ENCODE data around the gene URAD.

The URAD gene

GRCh38 chr13:27928805-27929753 lies 59.4 kb downstream of the URAD start:
- no peak for DNase-seq (ENCODE audit: low read depth)
- H3K4me3 ChIP-seq (ENCODE audit: low read depth, low read length), result no peak overlapping the region
- no peak for TF ChIP-seq CTCF (conservative IDR thresholded peaks at IDR 0.05; ENCODE audit: low read depth, low read length)

- TF ChIP-seq CTCF (conservative IDR thresholded peaks at IDR 0.05; ENCODE audit: low read depth, low read length), result no peak
- DNase-seq (ENCODE audit: low read depth), result no peak
- no peak overlapping the region for H3K4me3 ChIP-seq (ENCODE audit: low read depth, low read length)
These were observed 60.1 kb downstream of the URAD start for GRCh38 chr13:27928353-27928804.
